Mesothelial cell of epicardium (in vitro differentiated cells): ENCODE results near the gene AFAP1L1. TPM values are rescaled to one million over a fixed set of nuclear protein-coding genes. Genes with fewer than 3 reads are reported as not detected.

Source experiments
- DNase-seq, 2 experiments: peaks; one replicate each; pipeline ENCODE4 v3.0.0; 2021; ENCODE audit warnings: low spot score in 2 of 2; ENCODE audit not compliant: unreplicated experiment in 2 of 2
- H3K27ac Mint-ChIP-seq: 2 replicates; pipeline ENCODE4 v1.8.0; 2021; ENCODE audit warnings: mixed read lengths
- H3K27me3 Mint-ChIP-seq: 2 replicates; pipeline ENCODE4 v1.8.0; 2021; ENCODE audit warnings: low read depth, mixed read lengths
- H3K36me3 Mint-ChIP-seq: 2 replicates; pipeline ENCODE4 v1.8.0; 2021; ENCODE audit warnings: mixed read lengths
- H3K4me1 Mint-ChIP-seq: 2 replicates; pipeline ENCODE4 v1.8.0; 2021; ENCODE audit warnings: mixed read lengths
- H3K4me3 Mint-ChIP-seq: 2 replicates; pipeline ENCODE4 v1.8.0; 2021; ENCODE audit warnings: mild to moderate bottlenecking, moderate library complexity, mixed read lengths
- H3K9me3 Mint-ChIP-seq: 2 replicates; pipeline ENCODE4 v1.8.0; 2021; ENCODE audit warnings: mixed read lengths
- total RNA-seq: library from RNA; stranded (reverse); gene quantifications from 3 replicates; pipeline ENCODE4 v1.2.1, GENCODE V29; 2021
- TF ChIP-seq, protein P1 (sequence below): fragments of 200-600 bp; sonication (generic); IDR thresholded peaks from one replicate; pipeline ENCODE4 v1.5.0; 2021; ENCODE audit warnings: antibody characterized with exemption; ENCODE audit not compliant: unreplicated experiment

The AFAP1L1 gene
- total RNA-seq, 1 donor from 2014 or later = 0.63 TPM

DNA sequence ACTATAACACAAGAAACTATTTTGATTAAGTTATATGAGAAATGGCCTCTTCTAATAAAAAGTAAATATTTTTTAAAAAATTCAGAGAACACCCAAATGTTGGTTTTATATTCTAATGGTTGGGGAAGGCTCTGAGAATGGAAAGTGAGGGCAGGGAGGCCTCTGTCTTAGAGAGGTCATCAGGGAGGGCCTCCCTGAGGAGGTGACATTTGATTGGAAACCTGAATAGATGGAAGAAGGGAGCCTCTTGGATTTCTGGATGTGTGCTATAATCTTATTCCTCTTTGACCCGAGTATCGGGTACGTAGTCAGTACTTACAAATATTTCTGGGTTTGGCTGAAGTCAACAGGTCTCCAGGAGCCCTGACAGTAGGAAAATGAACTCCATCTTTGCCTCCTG, 47.5 kb downstream of the AFAP1L1 start:
- no peaks in the 10 kb centered on the region for H3K36me3 Mint-ChIP-seq
- peak overlapping the region; percentile 21 for H3K27ac Mint-ChIP-seq
- DNase-seq = no peak

DNA sequence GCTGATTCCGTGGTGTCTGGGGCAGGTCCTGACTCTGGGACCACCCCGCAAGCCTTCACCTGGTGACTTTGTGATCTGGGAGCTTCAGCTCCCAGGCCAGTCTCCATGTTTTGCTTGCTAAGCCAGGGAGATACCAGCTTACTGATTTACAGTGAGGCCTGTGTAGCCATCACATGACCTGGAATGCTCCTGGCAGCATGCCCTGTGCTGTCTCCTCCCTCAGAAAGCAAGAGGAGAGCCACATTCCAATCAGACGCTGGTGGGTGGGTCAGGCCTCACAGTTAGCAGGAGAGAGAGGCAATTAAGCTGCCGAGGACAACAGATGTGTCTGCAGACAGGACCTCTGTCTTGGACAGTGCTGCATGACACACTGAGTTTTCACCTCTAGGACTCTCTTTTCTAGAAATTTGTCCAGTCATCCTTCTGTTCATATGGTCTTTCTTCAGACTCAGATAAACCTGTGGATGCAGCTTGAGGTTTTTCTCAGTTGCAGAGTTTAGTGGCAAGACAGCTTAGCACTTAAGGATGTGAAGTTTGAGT, 49.2 kb downstream of the AFAP1L1 start:
- Mint-ChIP-seq H3K4me3 (peak overlapping the region; percentile 22), H3K36me3 (no peaks in the 10 kb centered on the region)
- DNase-seq = peak; percentile 84 to 91

More for the DNA sequence above, 47.5 kb downstream of the AFAP1L1 start:
- H3K27me3 Mint-ChIP-seq = no peaks in the 10 kb centered on the region
- H3K4me1 Mint-ChIP-seq = peaks cover 35% of the 10 kb centered on the region
- no peak overlapping the region for H3K4me3 Mint-ChIP-seq
- TF ChIP-seq, protein P1, sequence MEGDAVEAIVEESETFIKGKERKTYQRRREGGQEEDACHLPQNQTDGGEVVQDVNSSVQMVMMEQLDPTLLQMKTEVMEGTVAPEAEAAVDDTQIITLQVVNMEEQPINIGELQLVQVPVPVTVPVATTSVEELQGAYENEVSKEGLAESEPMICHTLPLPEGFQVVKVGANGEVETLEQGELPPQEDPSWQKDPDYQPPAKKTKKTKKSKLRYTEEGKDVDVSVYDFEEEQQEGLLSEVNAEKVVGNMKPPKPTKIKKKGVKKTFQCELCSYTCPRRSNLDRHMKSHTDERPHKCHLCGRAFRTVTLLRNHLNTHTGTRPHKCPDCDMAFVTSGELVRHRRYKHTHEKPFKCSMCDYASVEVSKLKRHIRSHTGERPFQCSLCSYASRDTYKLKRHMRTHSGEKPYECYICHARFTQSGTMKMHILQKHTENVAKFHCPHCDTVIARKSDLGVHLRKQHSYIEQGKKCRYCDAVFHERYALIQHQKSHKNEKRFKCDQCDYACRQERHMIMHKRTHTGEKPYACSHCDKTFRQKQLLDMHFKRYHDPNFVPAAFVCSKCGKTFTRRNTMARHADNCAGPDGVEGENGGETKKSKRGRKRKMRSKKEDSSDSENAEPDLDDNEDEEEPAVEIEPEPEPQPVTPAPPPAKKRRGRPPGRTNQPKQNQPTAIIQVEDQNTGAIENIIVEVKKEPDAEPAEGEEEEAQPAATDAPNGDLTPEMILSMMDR = no peak
- no peaks in the 10 kb centered on the region for H3K9me3 Mint-ChIP-seq

DNA sequence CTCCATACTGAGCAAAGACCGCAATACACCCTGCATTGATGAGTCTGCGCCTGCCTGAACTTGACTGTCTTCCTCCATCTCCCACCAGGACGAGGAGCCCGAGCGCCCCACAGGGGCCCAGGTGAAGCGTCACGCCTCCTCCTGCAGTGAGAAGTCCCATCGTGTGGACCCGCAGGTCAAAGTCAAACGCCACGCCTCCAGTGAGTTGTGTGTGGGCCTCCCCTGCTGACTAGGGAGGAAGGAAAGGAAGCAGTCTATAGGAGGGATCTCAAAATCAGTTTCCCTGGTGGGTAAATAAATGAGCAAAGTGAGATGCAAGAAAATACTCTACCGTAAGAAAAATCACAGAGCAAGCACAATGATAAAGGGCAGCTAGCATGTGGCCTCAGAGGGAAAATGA, 50.9 kb downstream of the AFAP1L1 start:
- H3K27me3 Mint-ChIP-seq = no peaks in the 10 kb centered on the region
- H3K27ac Mint-ChIP-seq = peak overlapping the region; percentile 77
- no peaks in the 10 kb centered on the region for H3K36me3 Mint-ChIP-seq
- H3K9me3 Mint-ChIP-seq = no peaks in the 10 kb centered on the region
- no peak for DNase-seq
- TF ChIP-seq, protein P1 = no peak
- peaks cover 45% of the 10 kb centered on the region for H3K4me1 Mint-ChIP-seq
- no peak overlapping the region for H3K4me3 Mint-ChIP-seq

More for the DNA sequence above, 49.2 kb downstream of the AFAP1L1 start:
- Mint-ChIP-seq H3K9me3 (no peaks in the 10 kb centered on the region), H3K27me3 (no peaks in the 10 kb centered on the region), H3K4me1 (peaks cover 45% of the 10 kb centered on the region), H3K27ac (peak overlapping the region; percentile 98)
- TF ChIP-seq, protein P1 = no peak

DNA sequence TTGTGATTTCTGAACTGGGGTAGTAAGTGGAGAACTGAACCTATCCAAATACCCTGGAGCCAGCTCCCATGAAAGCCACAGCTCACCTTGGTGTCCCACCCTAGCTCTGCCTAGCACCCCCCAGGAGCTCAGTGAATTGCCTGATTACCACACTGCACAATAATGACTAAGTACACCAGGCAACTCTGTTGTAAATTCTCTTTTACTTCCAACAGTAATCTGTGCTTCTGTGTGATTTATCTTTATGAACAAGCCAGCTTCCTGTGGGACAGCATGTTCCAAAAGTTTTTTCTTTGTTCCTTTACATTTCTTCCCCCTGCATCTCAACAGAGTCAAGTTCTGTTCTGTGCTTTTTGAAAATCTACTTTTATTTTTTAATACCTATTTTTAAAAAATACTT, 51.6 kb downstream of the AFAP1L1 start:
- Mint-ChIP-seq H3K9me3 (no peaks in the 10 kb centered on the region), H3K27ac (peak overlapping the region; percentile 77), H3K4me3 (no peak overlapping the region), H3K36me3 (no peaks in the 10 kb centered on the region), H3K4me1 (peaks cover 45% of the 10 kb centered on the region), H3K27me3 (no peaks in the 10 kb centered on the region)
- DNase-seq = no peak
- TF ChIP-seq, protein P1 = no peak

DNA sequence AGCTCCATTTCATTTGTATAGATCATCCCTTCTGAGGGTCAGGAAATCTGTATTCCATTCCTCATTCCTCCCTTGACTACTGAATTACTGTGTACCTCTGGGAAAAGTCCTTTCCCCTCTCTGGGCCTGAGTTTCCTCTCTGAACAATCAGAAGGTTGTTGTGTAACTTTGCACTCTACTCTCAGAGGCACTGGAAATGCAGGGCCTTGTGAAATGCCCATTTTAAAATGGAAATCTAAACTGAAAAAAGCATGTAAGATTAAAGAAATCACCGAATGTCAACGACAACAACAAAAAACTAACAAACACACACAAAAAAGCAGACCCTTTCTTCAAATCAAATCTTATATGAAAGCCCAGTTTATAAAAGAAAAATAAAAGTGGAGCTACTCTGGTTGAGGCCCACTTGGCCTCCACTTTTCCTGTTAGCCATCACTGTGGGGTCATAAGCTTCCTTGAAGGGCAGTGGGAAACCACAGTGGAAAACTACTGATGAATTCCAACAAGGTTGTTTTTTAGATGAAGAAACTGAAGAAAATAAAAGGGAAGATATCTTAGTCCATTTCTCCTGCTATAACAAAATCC, 52.1 kb downstream of the AFAP1L1 start:
- no peak for DNase-seq
- no peak overlapping the region for H3K4me3 Mint-ChIP-seq
- peaks cover 45% of the 10 kb centered on the region for H3K4me1 Mint-ChIP-seq
- H3K27me3 Mint-ChIP-seq = no peaks in the 10 kb centered on the region
- no peaks in the 10 kb centered on the region for H3K36me3 Mint-ChIP-seq
- H3K9me3 Mint-ChIP-seq = no peaks in the 10 kb centered on the region
- TF ChIP-seq, protein P1 = no peak
- peak overlapping the region; percentile 73 for H3K27ac Mint-ChIP-seq
